Measurements from ENCODE around the gene CCDC86. TPM values are rescaled to one million over a fixed set of nuclear protein-coding genes. Genes with fewer than 3 reads are reported as not detected.

CCDC86 gene
- total RNA-seq, 2 experiments from 2014 or later = 21.3 to 24.7 TPM

DNA sequence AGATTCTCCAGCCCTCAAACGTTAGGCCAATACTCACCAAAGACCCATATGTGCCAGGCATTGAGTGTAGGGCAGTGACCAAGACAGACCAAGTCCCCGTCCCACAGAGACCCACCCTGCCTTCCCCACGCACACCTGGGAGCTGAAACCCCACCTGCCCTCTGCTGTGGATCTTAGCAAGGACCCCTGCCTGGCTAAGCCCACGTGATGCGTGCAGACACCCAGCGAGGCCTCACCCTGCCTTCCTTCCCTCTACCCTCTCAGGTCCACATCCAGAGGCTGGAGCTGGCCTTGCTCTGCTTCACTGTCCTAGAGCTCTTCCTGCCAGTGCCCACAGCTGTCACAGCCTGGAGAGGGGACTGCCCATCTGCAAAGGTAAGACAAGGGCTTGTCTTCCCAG lies 46.6 kb upstream of the CCDC86 start:
- CTCF ChIA-PET (ENCODE audit: unreplicated experiment) = no interaction called here
- no peak overlapping the region for H3K4me2 ChIP-seq (ENCODE audit: low read length)
- H3K4me1 ChIP-seq (ENCODE audit: insufficient read depth, low read length, poor library complexity, severe bottlenecking) = no peaks in the 10 kb centered on the region
- H3K9me3 ChIP-seq (ENCODE audit: low read length) = no peaks in the 10 kb centered on the region
- H3K9me2 ChIP-seq (ENCODE audit: insufficient read depth, low read length) = no peaks in the 10 kb centered on the region
- H3K4me3 ChIP-seq (ENCODE audit: low read depth, low read length, poor library complexity, severe bottlenecking) = no peak overlapping the region
- no peaks in the 10 kb centered on the region for H3K36me3 ChIP-seq (ENCODE audit: insufficient read depth, low read length)
- H3K79me2 ChIP-seq (ENCODE audit: insufficient read depth, low read depth, low read length) = no peaks in the 10 kb centered on the region
- POLR2A ChIA-PET = interaction anchor here (0.6 kb wide), 1 partner anchor 1351 kb away, joined by 4 read pairs; no protein-coding TSS in a partner anchor
- no peak overlapping the region for H3K27ac ChIP-seq (ENCODE audit: low read depth, low read length, poor library complexity, severe bottlenecking)
- no peaks in the 10 kb centered on the region for H4K20me1 ChIP-seq (ENCODE audit: insufficient read depth, low read length)
- intact Hi-C loops (cut with micrococcal nuclease; ENCODE audit: unreplicated experiment) = no loop called here
- no peak for TF ChIP-seq EZH2phosphoT487 (IDR thresholded peaks at IDR 0.05; ENCODE audit: borderline replicate concordance, low read depth, low read length)
- TF ChIP-seq, protein P1, sequence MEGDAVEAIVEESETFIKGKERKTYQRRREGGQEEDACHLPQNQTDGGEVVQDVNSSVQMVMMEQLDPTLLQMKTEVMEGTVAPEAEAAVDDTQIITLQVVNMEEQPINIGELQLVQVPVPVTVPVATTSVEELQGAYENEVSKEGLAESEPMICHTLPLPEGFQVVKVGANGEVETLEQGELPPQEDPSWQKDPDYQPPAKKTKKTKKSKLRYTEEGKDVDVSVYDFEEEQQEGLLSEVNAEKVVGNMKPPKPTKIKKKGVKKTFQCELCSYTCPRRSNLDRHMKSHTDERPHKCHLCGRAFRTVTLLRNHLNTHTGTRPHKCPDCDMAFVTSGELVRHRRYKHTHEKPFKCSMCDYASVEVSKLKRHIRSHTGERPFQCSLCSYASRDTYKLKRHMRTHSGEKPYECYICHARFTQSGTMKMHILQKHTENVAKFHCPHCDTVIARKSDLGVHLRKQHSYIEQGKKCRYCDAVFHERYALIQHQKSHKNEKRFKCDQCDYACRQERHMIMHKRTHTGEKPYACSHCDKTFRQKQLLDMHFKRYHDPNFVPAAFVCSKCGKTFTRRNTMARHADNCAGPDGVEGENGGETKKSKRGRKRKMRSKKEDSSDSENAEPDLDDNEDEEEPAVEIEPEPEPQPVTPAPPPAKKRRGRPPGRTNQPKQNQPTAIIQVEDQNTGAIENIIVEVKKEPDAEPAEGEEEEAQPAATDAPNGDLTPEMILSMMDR (conservative IDR thresholded peaks at IDR 0.05; ENCODE audit: low read length) = no peak
- no peak for DNase-seq (ENCODE audit: low spot score)
- BruUV-seq (replicated peaks) = no TSS peak
- no peak overlapping the region for H2AFZ ChIP-seq (ENCODE audit: low read length)

DNA sequence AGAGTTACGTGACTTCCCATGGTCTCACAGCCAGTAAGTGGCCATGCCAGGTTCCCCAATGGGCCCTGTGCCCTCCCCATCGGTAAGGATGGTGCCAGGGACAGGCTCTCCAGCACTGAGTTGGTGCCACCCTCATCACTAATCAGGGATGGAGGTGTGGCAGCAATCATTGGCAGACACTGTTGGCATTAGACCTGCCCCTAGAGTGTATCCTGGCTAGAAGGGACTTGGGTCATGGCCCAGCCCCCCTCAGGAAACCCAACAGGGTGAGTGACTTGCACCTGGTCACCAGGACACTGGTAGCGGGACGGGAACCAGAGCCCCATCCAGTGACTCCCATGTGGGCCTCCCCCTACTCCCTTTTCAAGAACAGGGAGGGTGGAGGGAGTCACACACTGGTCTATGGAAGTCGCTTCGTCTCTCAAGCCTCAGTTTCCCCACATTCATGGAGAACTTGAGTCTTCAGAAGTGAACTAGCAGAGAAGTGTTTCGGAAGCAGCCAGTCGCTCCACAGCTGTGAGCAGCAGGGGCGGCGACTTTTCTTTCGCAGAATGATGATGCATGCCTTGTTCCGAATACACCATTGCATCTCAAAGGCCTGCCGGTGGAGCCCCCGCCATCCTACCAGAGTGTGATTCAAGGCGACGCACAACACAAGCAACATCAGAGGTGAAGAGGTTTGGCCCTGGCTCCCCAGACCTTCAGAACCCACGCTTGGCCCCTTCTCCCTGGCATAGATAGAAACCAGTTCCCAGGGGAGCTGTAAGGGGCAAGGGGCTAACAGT lies 43.9 kb upstream of the CCDC86 start:
- DNase-seq (ENCODE audit: low spot score) = no peak
- H3K4me3 ChIP-seq (ENCODE audit: low read depth, low read length, poor library complexity, severe bottlenecking) = no peak overlapping the region
- ChIA-PET CTCF (ENCODE audit: unreplicated experiment) (no interaction called here), POLR2A (no interaction called here)
- H3K4me2 ChIP-seq (ENCODE audit: low read length) = no peak overlapping the region
- H3K4me1 ChIP-seq (ENCODE audit: insufficient read depth, low read length, poor library complexity, severe bottlenecking) = no peaks in the 10 kb centered on the region
- TF ChIP-seq, protein P1 (conservative IDR thresholded peaks at IDR 0.05; ENCODE audit: low read length) = no peak
- no peak for TF ChIP-seq EZH2phosphoT487 (IDR thresholded peaks at IDR 0.05; ENCODE audit: borderline replicate concordance, low read depth, low read length)
- no peaks in the 10 kb centered on the region for H3K36me3 ChIP-seq (ENCODE audit: insufficient read depth, low read length)
- no peak overlapping the region for H3K27ac ChIP-seq (ENCODE audit: low read depth, low read length, poor library complexity, severe bottlenecking)
- no peaks in the 10 kb centered on the region for H4K20me1 ChIP-seq (ENCODE audit: insufficient read depth, low read length)
- no peaks in the 10 kb centered on the region for H3K9me3 ChIP-seq (ENCODE audit: low read length)
- no peak overlapping the region for H2AFZ ChIP-seq (ENCODE audit: low read length)
- no TSS peak for BruUV-seq (replicated peaks)
- no peaks in the 10 kb centered on the region for H3K79me2 ChIP-seq (ENCODE audit: insufficient read depth, low read depth, low read length)
- no peaks in the 10 kb centered on the region for H3K9me2 ChIP-seq (ENCODE audit: insufficient read depth, low read length)
- intact Hi-C loops (cut with micrococcal nuclease; ENCODE audit: unreplicated experiment) = no loop called here

DNA sequence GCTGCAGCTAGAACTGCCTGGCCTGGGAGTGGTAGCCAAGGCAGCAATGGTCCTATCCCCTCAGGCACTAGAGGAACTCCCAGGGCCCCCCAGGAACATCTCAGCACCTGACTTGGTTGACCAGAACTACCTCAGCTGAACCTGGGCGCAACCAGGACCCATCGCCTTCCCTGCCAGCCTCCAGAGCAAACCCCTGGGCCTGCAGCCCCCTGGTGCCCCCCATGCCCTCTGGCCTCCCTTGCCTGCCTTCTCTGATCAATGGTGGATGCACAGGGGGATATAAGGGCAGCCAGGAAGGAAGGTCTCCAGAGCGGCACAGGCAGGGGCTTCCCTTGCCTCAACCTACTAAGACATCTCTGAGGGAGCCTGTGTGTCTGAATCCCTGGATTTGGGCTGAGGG lies 43.3 kb upstream of the CCDC86 start:
- no peaks in the 10 kb centered on the region for H3K9me3 ChIP-seq (ENCODE audit: low read length)
- no peak overlapping the region for H3K4me2 ChIP-seq (ENCODE audit: low read length)
- no peaks in the 10 kb centered on the region for H3K79me2 ChIP-seq (ENCODE audit: insufficient read depth, low read depth, low read length)
- no TSS peak for BruUV-seq (replicated peaks)
- no peaks in the 10 kb centered on the region for H3K9me2 ChIP-seq (ENCODE audit: insufficient read depth, low read length)
- ChIA-PET POLR2A (no interaction called here), CTCF (ENCODE audit: unreplicated experiment) (no interaction called here)
- TF ChIP-seq, protein P1 (conservative IDR thresholded peaks at IDR 0.05; ENCODE audit: low read length) = no peak
- TF ChIP-seq EZH2phosphoT487 (IDR thresholded peaks at IDR 0.05; ENCODE audit: borderline replicate concordance, low read depth, low read length) = no peak
- intact Hi-C loops (cut with micrococcal nuclease; ENCODE audit: unreplicated experiment) = no loop called here
- H4K20me1 ChIP-seq (ENCODE audit: insufficient read depth, low read length) = no peaks in the 10 kb centered on the region
- H3K4me1 ChIP-seq (ENCODE audit: insufficient read depth, low read length, poor library complexity, severe bottlenecking) = no peaks in the 10 kb centered on the region
- H3K27ac ChIP-seq (ENCODE audit: low read depth, low read length, poor library complexity, severe bottlenecking) = no peak overlapping the region
- DNase-seq (ENCODE audit: low spot score) = no peak
- H2AFZ ChIP-seq (ENCODE audit: low read length) = no peak overlapping the region
- no peaks in the 10 kb centered on the region for H3K36me3 ChIP-seq (ENCODE audit: insufficient read depth, low read length)
- H3K4me3 ChIP-seq (ENCODE audit: low read depth, low read length, poor library complexity, severe bottlenecking) = no peak overlapping the region

Data from OCI-LY7 (cell line).